Thoracic aorta (tissue), 2 donors: Measurements from ENCODE around the gene EPHA1. TPM values are rescaled to one million over a fixed set of nuclear protein-coding genes. Genes with fewer than 3 reads are reported as not detected.

Experiments
- ATAC-seq: fragments of 150-250 bp; one replicate; pipeline ENCODE4 v1.8.0; 2017; ENCODE audit warnings: low read depth; ENCODE audit not compliant: insufficient number of reproducible peaks, low FRiP score
- DNase-seq: peaks from one replicate; pipeline ENCODE4 v3.0.0-alpha.2; 2020; ENCODE audit warnings: low spot score
- H3K27ac ChIP-seq, 2 donors: fragments of 200-600 bp; sonication (generic); 1 replicate in 1 of 2; 2 replicates in 1 of 2; pipeline ENCODE4 v1.5.1; 2016; ENCODE audit warnings: mild to moderate bottlenecking in 2 of 2, moderate library complexity in 2 of 2
- H3K27me3 ChIP-seq: fragments of 200-600 bp; sonication (generic); replicated peaks from 2 replicates; pipeline ENCODE4 v1.6.0; 2016; ENCODE audit warnings: mild to moderate bottlenecking; ENCODE audit not compliant: insufficient read depth
- H3K36me3 ChIP-seq: fragments of 200-600 bp; sonication (generic); one replicate; pipeline ENCODE4 v1.5.1; 2016
- H3K4me1 ChIP-seq, 2 donors: fragments of 200-600 bp; sonication (generic); 1 replicate in 1 of 2; 2 replicates in 1 of 2; pipeline versions ENCODE4 v1.5.1 to v1.6.0; 2016; ENCODE audit warnings: low read depth in 2 of 2, mild to moderate bottlenecking in 1 of 2; ENCODE audit not compliant: control insufficient read depth in 1 of 2
- H3K4me3 ChIP-seq: fragments of 200-600 bp; sonication (generic); 2 replicates; pipeline ENCODE4 v1.5.1; 2016; ENCODE audit warnings: mild to moderate bottlenecking
- H3K9me3 ChIP-seq: fragments of 200-600 bp; sonication (generic); 2 replicates; pipeline ENCODE4 v1.5.1; 2016
- total RNA-seq, 2 donors: library from RNA; depleted of rRNA; stranded (reverse); fragments of >200 nt; gene quantifications; one replicate each; pipeline versions ENCODE4 v1.1.0 to v1.2.3, GENCODE V29; 2016
- TF ChIP-seq, protein P1 (sequence below): fragments of 200-600 bp; sonication (generic); IDR thresholded peaks from one replicate; pipeline ENCODE4 v1.5.1; 2019; ENCODE audit warnings: antibody characterized with exemption

Gene EPHA1
- total RNA-seq, 2 donors from 2014 or later = 0.41 to 0.49 TPM

- ATAC-seq (no peak), DNase-seq (no peak)
- no peaks in the 10 kb centered on the region for H3K9me3 ChIP-seq
- TF ChIP-seq, protein P1, sequence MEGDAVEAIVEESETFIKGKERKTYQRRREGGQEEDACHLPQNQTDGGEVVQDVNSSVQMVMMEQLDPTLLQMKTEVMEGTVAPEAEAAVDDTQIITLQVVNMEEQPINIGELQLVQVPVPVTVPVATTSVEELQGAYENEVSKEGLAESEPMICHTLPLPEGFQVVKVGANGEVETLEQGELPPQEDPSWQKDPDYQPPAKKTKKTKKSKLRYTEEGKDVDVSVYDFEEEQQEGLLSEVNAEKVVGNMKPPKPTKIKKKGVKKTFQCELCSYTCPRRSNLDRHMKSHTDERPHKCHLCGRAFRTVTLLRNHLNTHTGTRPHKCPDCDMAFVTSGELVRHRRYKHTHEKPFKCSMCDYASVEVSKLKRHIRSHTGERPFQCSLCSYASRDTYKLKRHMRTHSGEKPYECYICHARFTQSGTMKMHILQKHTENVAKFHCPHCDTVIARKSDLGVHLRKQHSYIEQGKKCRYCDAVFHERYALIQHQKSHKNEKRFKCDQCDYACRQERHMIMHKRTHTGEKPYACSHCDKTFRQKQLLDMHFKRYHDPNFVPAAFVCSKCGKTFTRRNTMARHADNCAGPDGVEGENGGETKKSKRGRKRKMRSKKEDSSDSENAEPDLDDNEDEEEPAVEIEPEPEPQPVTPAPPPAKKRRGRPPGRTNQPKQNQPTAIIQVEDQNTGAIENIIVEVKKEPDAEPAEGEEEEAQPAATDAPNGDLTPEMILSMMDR = no peak
- peaks cover 11 to 37% of the 10 kb centered on the region in 2 donors for H3K4me1 ChIP-seq
- no peak overlapping the region for H3K4me3 ChIP-seq
- H3K36me3 ChIP-seq = no peaks in the 10 kb centered on the region
- no peak overlapping the region for H3K27ac ChIP-seq
- no peaks in the 10 kb centered on the region for H3K27me3 ChIP-seq
Measured at GRCh38 chr7:143374561-143374960, 34.1 kb downstream of the EPHA1 start.

- ATAC-seq (no peak), DNase-seq (no peak)
- no peak overlapping the region for H3K27ac ChIP-seq
- H3K9me3 ChIP-seq = no peaks in the 10 kb centered on the region
- peaks cover 7 to 24% of the 10 kb centered on the region in 2 donors for H3K4me1 ChIP-seq
- no peaks in the 10 kb centered on the region for H3K27me3 ChIP-seq
- H3K36me3 ChIP-seq = no peaks in the 10 kb centered on the region
- TF ChIP-seq, protein P1 = no peak
- H3K4me3 ChIP-seq = no peak overlapping the region
Measured at GRCh38 chr7:143373255-143373794, 35.3 kb downstream of the EPHA1 start.

GRCh38 chr7:143372070-143372469 lies 36.6 kb downstream of the EPHA1 start:
- Histone ChIP-seq H3K4me3 (no peak overlapping the region), H3K27ac (no peak overlapping the region), H3K9me3 (no peaks in the 10 kb centered on the region), H3K4me1 (peaks cover 0 to 13% of the 10 kb centered on the region in 2 donors), H3K36me3 (no peaks in the 10 kb centered on the region), H3K27me3 (no peaks in the 10 kb centered on the region)
- ATAC-seq = no peak
- no peak for DNase-seq
- TF ChIP-seq, protein P1 = no peak

DNA sequence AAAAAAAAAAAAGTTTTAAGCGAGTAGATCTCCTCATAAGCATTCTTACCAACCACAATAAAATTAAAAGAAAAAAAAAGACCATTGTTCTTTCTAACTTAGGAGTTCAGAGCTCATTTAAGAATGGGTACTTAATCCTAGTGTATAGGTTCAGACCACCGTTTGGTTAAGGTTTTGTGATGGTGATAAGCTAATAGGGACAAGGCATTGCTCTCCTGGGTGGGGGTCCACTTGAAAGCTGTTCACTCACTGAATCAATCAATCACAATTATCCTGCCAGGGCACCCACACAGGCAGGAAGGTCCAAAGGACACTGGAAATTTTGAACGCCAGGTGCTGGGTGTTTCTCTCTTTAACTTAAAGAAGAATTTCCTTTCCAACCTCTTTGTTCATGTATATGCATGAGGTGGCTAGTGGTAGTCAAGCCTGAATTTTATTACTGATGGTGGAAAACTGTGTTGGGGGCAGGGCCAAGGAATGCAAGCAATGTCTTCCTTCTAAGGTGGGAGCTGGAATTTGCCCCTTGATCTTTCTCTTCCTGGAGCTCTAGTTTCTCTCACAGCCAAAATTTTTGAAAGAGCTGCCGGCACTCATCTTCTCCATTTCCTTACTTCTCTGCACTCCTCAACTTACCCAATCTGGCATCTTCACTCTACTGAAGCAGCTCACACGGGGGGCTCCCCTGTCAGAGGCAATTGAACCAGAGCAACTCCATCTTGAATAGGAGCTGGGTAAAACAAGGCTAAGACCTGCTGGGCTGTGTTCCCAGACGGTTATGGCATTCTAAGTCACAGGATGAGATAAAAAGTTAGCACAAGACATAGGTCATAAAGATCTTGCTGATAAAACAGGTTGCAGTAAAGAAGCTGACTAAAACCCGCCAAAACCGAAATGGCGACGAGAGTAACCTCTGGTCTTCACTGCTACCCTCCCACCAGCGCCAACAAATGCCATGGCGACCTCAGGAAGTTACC lies 38.7 kb downstream of the EPHA1 start:
- Histone ChIP-seq H3K27ac (no peak overlapping the region), H3K27me3 (no peaks in the 10 kb centered on the region), H3K36me3 (no peaks in the 10 kb centered on the region), H3K4me1 (no peaks in the 10 kb centered on the region), H3K4me3 (no peak overlapping the region), H3K9me3 (no peaks in the 10 kb centered on the region)
- DNase-seq = no peak
- no peak for ATAC-seq
- TF ChIP-seq, protein P1 = no peak

DNA sequence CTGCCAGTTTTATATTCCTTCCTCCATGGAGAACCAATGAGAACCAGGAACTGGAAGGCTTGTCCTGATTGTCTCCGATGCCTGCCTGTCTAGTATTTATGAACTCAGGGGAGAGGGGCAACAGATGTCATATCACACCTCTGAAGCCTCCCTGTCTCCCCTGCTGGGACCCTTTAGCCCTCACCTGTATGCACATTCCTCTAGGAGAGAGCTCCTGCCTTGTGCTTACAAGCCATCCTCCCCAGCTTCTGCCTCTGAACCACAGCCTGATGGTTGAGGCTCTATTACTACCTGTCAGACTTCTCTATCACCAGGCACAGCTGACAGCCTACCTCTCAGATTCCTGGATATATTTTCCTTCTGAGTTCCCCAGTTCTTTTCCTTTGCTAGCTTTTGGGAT lies 40.3 kb downstream of the EPHA1 start:
- TF ChIP-seq, protein P1 = no peak
- Histone ChIP-seq H3K36me3 (no peaks in the 10 kb centered on the region), H3K4me1 (no peaks in the 10 kb centered on the region), H3K27me3 (no peaks in the 10 kb centered on the region), H3K27ac (no peak overlapping the region), H3K9me3 (no peaks in the 10 kb centered on the region), H3K4me3 (no peak overlapping the region)
- DNase-seq = no peak
- no peak for ATAC-seq
